Measurements from ENCODE around the gene MAJIN.

The MAJIN gene

DNA sequence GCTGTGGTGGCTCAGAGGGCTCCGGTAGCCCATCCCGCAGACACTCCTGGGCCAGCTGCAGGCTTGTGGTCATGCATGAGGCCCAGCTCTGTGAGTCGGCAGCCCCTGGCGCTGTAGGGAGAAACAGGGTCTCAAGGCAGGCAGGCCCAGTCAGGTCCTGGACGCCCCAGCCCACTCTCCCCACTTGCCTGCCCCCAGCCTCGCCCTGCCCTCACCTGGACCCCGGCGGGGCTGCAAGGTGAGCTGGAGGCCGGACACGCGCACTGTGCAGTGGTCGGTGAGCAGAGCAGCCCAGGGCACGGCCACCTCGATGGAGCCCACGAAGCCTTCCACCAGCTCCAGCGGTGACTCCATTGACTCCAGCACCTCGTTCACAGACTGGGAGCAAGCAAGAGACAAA lies 57.8 kb downstream of the MAJIN start:
- no peak for DNase-seq (ENCODE audit: low read depth in 2 of 2, low spot score in 1 of 2)

- DNase-seq (ENCODE audit: low read depth in 2 of 2, low spot score in 1 of 2) = no peak
Observed at GRCh38 chr11:64913171-64913727, 58.7 kb downstream of the MAJIN start.

- DNase-seq (ENCODE audit: low read depth in 2 of 2, low spot score in 1 of 2) = no peak
Observed at GRCh38 chr11:64911689-64912088, 60.2 kb downstream of the MAJIN start.

DNA sequence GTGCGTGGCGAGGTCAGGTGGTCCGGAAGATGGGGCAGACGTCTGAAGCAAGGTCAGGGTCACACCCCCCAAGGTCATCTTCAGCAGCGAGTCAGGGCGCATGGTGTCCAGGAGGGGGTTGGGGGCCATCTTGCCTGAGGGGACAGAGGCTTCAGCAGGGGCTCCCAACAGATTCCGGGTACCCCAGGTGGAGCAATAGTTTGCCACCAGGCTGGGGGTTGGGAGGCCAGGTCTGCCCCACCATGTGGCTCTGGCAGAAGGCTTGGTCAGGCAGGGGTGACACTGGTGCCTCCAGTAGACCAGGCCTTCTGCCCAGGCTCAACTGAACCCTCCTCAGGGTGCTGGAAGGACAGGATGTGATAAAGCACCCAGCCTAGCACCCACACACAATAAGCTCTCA lies 60.8 kb downstream of the MAJIN start:
- DNase-seq (ENCODE audit: low read depth in 2 of 2, low spot score in 1 of 2) = no peak

DNA sequence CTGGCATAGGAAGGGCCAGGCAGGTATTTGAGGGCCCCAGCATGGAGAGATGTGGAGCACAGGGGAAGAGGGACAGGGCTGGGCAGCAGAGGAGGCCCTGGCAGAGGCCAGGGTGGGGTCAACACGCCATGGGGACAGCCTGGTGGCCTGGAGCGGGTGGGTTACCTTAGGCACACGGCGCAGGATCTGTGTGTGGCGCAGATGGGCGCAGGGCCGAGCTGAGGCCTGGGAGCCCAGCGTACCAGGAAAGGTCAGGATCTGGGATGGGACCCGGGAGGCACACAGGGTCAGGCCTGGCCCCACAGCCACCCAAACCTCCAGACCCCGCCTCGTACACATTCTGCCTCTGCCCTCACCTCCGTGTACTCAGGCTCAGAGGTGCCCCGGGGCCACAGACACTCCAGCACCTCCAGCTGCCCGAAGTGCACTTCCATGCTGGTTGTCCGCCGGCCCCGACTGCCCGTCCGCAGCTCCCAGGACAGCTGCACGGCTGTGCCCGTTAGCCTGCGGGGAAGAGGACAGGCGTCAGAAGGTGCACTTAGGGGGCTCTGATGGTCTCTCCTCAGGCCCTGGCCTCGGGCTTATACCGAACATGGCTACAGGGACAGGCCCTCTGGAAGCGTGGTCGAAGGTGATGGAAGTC lies 61.3 kb downstream of the MAJIN start:
- no peak for DNase-seq (ENCODE audit: low read depth in 2 of 2, low spot score in 1 of 2)

DNA sequence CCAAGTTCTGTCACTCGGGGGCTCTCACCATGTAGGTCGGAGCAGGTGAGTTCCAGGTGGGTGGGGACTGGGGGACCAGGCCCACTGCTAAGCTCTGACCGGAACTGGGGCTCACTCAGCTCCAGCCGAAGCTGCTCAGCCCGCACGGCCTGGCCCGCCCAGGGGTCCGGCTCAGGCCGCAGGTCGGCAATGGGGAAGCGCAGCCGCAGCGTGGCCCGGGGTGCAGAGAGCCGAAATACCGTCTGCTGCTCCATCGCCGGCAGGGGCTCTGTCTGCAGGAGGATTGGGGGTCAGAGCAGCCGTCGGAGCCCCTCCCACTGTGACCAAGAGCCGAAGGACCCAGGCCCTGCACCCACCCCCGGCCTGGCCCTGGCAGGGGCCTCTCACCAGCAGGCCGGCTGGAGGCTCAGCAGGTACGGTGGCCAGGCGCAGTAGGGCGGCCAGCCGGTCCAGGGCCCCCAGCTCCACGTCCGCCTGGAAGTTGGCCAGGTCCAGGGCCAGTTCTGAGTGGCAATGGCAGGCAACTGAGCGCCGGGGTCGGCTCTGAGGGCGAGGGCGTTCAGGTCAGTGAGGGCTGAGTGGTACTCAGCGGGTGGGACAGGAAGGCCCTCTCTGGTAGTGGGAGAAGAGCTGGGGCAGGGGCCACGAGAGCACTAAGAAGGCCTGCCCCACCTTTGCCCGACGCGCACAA lies 62.1 kb downstream of the MAJIN start:
- no peak for DNase-seq (ENCODE audit: low read depth in 2 of 2, low spot score in 1 of 2)

- no peak for DNase-seq (ENCODE audit: low read depth in 2 of 2, low spot score in 1 of 2)
Observed at GRCh38 chr11:64908766-64909165, 63.1 kb downstream of the MAJIN start.

GRCh38 chr11:64906314-64906635 lies 65.6 kb downstream of the MAJIN start:
- DNase-seq (ENCODE audit: low read depth in 2 of 2, low spot score in 1 of 2) = no peak

DNA sequence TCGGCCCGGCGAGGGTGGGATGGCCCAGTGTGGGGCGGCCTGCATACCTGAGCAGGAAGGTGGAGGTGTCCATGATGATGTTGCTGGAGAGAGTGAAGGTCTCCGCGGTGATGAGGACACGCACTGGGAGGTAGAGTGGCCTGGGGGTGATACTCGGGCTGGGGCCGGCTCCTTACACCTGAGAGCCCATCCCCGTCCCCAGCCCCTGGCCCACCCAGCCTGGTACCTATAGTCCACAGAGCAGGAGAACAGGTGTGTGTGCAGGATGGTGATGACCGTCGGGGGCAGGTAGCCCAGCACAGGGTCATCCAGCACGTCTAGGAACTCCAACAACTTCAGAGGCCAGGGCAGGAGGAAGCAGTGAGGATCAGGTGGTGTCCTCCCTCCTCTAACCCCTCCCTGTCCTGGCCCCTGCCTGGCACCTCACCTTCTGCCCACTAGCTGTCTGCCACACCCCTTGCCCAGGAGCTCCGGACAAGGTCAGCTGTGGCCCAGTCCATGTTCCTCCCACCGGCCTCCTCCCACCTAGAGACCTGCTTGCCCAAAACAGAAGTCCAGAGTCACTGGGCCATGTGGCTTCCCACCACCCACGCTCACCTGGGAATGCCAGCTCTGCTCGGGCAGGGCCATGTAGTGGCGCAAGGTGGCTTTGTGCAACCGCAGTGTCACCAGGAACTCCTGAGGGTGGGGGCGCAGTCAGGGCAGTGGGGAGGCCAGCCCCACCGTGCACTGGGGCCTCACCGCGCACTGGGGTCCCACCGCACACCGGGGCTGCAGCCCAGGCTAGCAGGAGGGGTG lies 66.2 kb downstream of the MAJIN start:
- no peak for DNase-seq (ENCODE audit: low read depth in 2 of 2, low spot score in 1 of 2)

DNA sequence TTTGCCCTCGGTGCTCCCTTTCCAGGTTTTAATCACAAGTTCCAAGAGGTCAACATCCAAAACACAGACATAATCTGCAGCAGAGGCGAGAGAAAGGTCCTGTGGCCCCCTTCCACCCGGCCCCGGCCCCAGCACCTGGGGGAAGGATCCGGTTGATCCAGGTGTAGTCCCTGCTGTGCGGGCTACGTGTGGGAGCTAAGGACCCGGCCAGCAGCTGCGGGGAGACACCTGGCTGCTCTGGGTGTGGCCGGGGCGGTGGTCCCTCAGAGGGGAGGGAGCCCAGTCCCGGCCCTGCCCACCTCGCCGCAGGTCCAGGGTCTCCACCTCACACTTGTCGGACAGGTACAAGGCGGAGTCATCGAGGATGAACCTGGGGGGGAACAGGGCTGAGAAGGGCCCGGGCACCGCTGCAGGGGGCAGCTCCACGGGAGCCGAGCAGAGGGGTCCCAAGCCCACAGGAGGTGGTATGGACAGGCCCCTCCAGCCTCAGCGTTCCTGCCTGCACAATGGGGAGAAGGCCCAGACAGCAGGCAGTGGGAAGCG lies 68.5 kb downstream of the MAJIN start:
- DNase-seq (ENCODE audit: low read depth in 2 of 2, low spot score in 1 of 2) = no peak

- no peak for DNase-seq (ENCODE audit: low read depth in 2 of 2, low spot score in 1 of 2)
Observed at GRCh38 chr11:64902102-64902900, 69.6 kb downstream of the MAJIN start.

DNA sequence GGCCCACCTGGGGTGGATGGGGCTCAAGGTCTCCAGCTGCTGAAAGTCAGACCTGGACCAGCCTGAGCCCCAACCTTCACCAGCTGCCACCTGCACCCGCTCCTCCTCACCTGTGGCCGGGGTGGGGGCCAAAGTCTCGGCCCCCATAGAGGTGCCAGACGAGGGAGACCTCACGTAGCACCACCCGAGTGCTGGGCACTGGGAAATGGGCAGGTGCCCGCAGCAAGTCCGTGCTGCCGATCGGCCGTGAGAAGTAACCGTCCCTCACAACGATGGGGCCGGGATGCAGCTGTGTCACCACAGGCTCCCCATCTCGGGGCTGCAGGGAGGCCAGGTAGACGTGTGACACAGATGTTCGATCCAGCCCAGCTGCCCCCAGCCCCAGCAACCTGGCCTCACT lies 71.1 kb downstream of the MAJIN start:
- DNase-seq (ENCODE audit: low read depth in 2 of 2, low spot score in 1 of 2) = no peak

GRCh38 chr11:64900263-64900678 lies 71.6 kb downstream of the MAJIN start:
- no peak for DNase-seq (ENCODE audit: low read depth in 2 of 2, low spot score in 1 of 2)

- no peak for DNase-seq (ENCODE audit: low read depth in 2 of 2, low spot score in 1 of 2)
Observed at GRCh38 chr11:64898541-64898940, 73.4 kb downstream of the MAJIN start.

DNA sequence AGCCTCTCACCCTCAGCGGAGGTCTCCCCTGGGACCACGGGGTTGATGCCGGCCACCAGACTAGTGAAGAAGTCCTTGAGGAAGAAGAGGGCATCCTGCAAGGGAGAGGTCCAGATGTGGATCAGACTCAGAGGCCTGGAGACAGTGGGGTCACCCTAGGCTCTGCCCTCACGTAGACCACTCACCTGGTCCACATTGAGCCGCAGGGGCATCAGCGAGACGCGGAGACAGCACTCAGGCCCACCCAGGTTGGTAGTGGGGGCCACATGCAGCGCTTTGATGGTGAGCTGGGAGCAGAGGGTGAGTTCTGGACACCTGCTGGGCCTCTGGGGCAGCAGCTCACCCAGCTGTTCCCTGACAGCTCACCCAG lies 73.8 kb downstream of the MAJIN start:
- no peak for DNase-seq (ENCODE audit: low read depth in 2 of 2, low spot score in 1 of 2)

DNA sequence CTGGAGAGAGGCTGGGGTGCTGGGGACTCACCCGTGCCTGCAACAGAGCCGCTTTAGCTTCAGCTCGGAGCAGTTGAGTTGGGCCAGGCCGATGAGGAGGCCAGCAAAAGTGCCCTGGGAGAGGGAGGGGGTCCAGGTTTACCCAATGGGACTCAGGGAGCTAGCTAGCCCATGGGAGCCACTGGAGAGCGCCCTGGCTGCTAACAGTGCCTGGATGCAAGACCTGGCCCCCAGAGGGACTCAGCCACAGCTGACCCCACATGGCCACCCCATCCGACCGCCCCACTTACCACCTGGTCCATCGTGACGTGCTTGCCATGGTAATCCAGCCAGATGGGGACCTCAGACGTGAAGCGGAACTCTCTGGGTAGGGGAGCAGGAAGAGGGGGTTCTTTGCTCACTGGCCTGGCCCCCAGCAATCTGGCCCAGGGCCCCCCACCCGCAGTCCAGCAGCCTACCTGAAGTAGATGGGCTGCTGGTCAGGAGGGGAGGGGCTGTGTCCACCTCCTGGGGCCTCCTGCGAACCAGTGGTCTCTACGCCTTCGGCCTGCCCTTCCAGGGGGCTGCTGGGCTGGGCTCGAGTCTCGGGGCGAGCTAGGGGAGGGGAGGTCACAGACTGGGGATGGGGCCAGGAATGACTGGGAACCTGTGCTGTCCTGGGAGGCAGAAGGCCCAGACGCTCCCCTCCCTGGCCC lies 74.4 kb downstream of the MAJIN start:
- DNase-seq (ENCODE audit: low read depth in 2 of 2, low spot score in 1 of 2) = no peak

DNA sequence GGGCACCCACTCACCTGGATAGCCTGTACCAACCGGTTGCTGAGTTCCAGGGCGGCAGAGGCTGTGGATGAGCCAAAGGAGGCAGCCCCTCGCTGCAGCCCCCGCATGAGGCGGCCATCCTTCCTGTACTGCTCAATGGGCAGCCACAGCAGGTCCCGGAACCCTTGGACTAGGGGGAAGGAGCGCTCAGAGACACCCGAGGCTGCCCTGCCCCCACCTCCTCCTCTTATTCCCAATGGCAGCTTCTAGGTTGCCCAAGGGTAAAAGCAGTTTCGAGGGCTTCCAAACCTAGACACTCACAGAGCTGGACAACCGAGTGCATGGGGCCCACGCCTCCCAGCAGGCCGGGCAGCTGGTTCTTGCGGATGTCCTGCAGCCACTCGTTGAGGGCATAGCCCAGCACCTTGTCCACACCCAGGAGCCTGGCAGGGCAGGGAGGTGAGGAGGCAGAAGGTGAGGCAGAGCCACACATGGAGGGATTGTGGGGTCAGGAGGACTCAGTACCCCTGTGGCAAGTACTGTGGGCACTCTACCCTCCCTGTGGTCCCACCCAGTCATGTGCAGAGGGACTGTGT lies 75.4 kb downstream of the MAJIN start:
- no peak for DNase-seq (ENCODE audit: low read depth in 2 of 2, low spot score in 1 of 2)

GRCh38 chr11:64894812-64895452 lies 77.0 kb downstream of the MAJIN start:
- no peak for DNase-seq (ENCODE audit: low read depth in 2 of 2, low spot score in 1 of 2)

GRCh38 chr11:64894070-64894811 lies 77.7 kb downstream of the MAJIN start:
- DNase-seq (ENCODE audit: low read depth in 2 of 2, low spot score in 1 of 2) = peak; percentile 76 to 91
